Aorta (tissue), 5 donors: Measurements from ENCODE around the gene DSN1. TPM values are rescaled to one million over a fixed set of nuclear protein-coding genes. Genes with fewer than 3 reads are reported as not detected.

Experiments
- ATAC-seq: fragments of 200-7000 bp; cut with Tn5 transposase; one replicate; pipeline ENCODE4 v1.9.1; 2022; ENCODE audit warnings: moderate library complexity; ENCODE audit not compliant: low FRiP score
- DNase-seq, 2 donors: peaks; one replicate each; pipeline ENCODE4 v3.0.0-alpha.2; 2020
- H3K27ac ChIP-seq, 2 donors: one replicate each; pipeline ENCODE4 v1.5.1; 2013; ENCODE audit warnings: low read length in 2 of 2, mild to moderate bottlenecking in 2 of 2, moderate library complexity in 2 of 2, control low read depth in 1 of 2, inconsistent platforms in 1 of 2, low read depth in 1 of 2
- H3K27me3 ChIP-seq, 2 donors: one replicate each; pipeline ENCODE4 v1.6.1; 2013; ENCODE audit warnings: control low read depth in 1 of 2, low read length in 1 of 2, mild to moderate bottlenecking in 1 of 2, moderate library complexity in 1 of 2; ENCODE audit not compliant: insufficient read depth in 2 of 2, control insufficient read depth in 1 of 2
- H3K36me3 ChIP-seq, 2 donors: one replicate each; pipeline ENCODE4 v1.6.1; 2013; ENCODE audit warnings: control low read depth in 1 of 2, low read length in 1 of 2, mild to moderate bottlenecking in 1 of 2; ENCODE audit not compliant: insufficient read depth in 2 of 2, control insufficient read depth in 1 of 2
- H3K4me1 ChIP-seq, 2 donors: one replicate each; pipeline ENCODE4 v1.6.1; 2013; ENCODE audit warnings: low read length in 2 of 2, control low read depth in 1 of 2, mild to moderate bottlenecking in 1 of 2, moderate library complexity in 1 of 2; ENCODE audit not compliant: insufficient read depth in 2 of 2, control insufficient read depth in 1 of 2
- H3K4me3 ChIP-seq, 2 donors: one replicate each; pipeline ENCODE4 v1.5.1; 2013; ENCODE audit warnings: low read length in 2 of 2, control low read depth in 1 of 2, mild to moderate bottlenecking in 1 of 2
- H3K9me3 ChIP-seq: one replicate; pipeline ENCODE4 v1.6.1; 2013; ENCODE audit warnings: mild to moderate bottlenecking, low read length; ENCODE audit not compliant: control insufficient read depth
- WGBS, 2 donors: extraction: QIAGEN DNeasy Blood & Tissue Kit; methylation state at CpG; one replicate each; pipeline ENCODE4 v1.1.7; 2013; 5-methylcytosine and 5-hydroxymethylcytosine counted together
- intact Hi-C, 2 donors: fragments of 100-400 bp; cut with DNase I; formaldehyde crosslinking; loops; one replicate each; pipeline versions ENCODE4 v1.14.2 to v1.15.0; 2022
- polyA plus RNA-seq, 2 donors: library from polyadenylated mRNA; stranded (reverse); fragments of 200-250 nt; gene quantifications; one replicate each; pipeline ENCODE4 v1.2.3, GENCODE V29; 2013
- total RNA-seq, 2 donors: library from RNA; stranded (reverse); fragmentation: NEBNext Ultra II Directional; extraction: Animal tissue kit (Norgen Biotek cat#: 25700); gene quantifications; one replicate each; pipeline ENCODE4 v1.2.1, GENCODE V29; 2021
- donor health status: healthy with polysubstance abuse.
- donor health status: Bipolar disorder and iron deficiency.
- donor health status: DM: no; HTN: no; CAD: no.
- donor health status: DM: no; HTN: no; CAD: no.
- donor health status: DM: yes; HTN: yes; CAD: no.

The DSN1 gene
- total and polyA plus RNA-seq, 4 donors, result 7.1 to 10.6 (median 7.4) TPM

DNA sequence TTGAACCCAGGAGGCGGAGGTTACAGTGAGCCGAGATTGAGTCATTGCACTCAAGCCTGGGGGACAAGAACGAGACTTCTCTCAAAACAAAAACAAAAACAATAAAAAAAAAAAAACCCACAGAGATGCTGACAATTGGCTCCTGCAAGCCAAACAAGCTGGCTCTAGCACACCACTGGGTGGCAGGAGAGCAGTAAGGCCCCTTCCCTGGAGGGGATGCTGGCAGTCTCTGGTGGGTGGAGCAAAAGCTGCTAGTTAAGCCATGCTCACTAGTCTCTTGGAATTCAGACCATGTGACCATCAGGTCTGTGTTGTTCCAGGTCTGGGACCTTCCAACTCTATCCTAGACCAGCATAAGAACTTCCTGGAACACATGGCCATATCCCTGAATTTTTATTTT lies 18.9 kb upstream of the DSN1 start:
- Histone ChIP-seq H3K27ac (no peak overlapping the region), H3K9me3 (no peaks in the 10 kb centered on the region), H3K27me3 (no peaks in the 10 kb centered on the region), H3K36me3 (peaks cover 3 to 7% of the 10 kb centered on the region in 2 donors), H3K4me3 (no peak overlapping the region), H3K4me1 (no peaks in the 10 kb centered on the region)
- intact Hi-C loops, result loop anchor here (5.0 kb wide), 3 partner anchors 70 to 95 kb away; a partner anchor contains a TSS
- ATAC-seq, result peak; percentile 74
- WGBS, 2 donors, result 48 to 52% methylated on average over 3 of the region's 3 CpGs
- DNase-seq, result peak; percentile 73 to 83

DNA sequence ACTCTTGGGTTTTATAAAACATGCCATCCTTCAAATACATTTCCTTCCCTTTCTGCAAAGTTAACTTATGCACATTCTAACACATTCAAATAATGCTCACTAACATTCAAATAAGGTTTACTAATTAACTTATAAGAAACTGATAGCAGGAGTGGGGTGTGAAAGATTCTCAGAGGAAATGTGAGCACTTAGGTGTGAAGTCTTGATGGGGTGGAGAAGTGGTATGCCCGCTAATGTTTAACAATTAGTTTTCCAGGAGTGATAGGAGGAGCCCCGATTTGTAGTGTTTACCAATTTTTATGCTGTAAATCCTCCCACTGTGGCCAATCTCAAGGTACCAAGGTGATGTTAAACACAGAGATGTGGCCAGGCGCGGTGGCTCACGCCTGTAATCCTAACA lies 18.3 kb upstream of the DSN1 start:
- Histone ChIP-seq H3K27me3 (no peaks in the 10 kb centered on the region), H3K4me3 (no peak overlapping the region), H3K36me3 (peaks cover 3 to 7% of the 10 kb centered on the region in 2 donors), H3K27ac (no peak overlapping the region), H3K4me1 (no peaks in the 10 kb centered on the region), H3K9me3 (no peaks in the 10 kb centered on the region)
- DNase-seq, result no peak
- intact Hi-C loops, result loop anchor here (5.0 kb wide), 3 partner anchors 70 to 95 kb away; a partner anchor contains a TSS
- WGBS, 2 donors, result 90% methylated on average over 5 of the region's 5 CpGs
- ATAC-seq, result no peak

DNA sequence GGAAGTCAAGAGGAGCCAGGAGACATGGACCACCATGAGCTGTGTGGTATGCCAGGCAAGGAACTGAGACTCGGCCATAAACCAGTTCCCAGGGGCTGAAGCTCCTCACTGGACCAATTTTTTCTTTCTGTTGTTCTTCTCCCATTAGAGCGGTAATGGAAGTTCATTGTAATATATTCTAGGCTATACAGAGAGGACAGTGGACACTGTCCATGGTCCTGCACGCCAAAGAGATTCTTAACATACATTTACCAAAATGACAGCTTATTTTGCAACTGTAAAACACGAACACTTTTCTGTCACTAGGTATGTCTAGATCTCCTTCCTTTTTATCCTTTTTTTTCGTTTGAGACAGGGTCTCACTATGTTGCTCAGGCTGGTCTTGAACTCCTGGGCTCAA lies 13.1 kb upstream of the DSN1 start:
- Histone ChIP-seq H3K4me3 (no peak overlapping the region), H3K9me3 (no peaks in the 10 kb centered on the region), H3K36me3 (peaks cover 0 to 3% of the 10 kb centered on the region in 2 donors), H3K27ac (no peak overlapping the region), H3K27me3 (no peaks in the 10 kb centered on the region), H3K4me1 (no peaks in the 10 kb centered on the region)
- WGBS, 2 donors, result 87 to 92% methylated on average over 5 of the region's 5 CpGs
- intact Hi-C loops, result no loop called here
- no peak for ATAC-seq
- DNase-seq, result no peak

DNA sequence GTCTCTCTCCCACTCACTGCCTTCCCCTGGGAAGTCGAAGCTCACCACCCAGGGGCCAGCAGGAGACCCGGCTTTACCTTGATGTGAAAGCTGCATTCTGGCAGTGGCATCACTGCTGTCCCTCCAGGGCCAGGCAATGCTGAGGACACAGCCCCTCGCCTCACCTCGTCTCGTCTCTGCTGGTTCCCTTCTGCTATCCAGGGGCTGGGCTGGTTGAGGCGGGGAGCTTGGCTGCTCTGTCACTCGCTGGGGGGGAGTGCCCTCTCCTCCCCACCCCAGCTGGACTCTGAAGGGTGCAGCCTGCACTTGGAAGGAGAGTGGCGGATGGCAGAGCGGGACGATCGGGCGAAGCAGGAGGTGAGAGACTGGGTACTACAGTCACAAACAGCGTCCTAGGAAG lies 12.7 kb upstream of the DSN1 start:
- ATAC-seq (no peak), DNase-seq (no peak)
- H3K27me3 ChIP-seq, result no peaks in the 10 kb centered on the region
- H3K36me3 ChIP-seq, result peaks cover 0 to 3% of the 10 kb centered on the region in 2 donors
- intact Hi-C loops, result no loop called here
- H3K27ac ChIP-seq, result no peak overlapping the region
- no peaks in the 10 kb centered on the region for H3K9me3 ChIP-seq
- H3K4me1 ChIP-seq, result no peaks in the 10 kb centered on the region
- WGBS, 2 donors, result 91 to 95% methylated on average over 13 of the region's 13 CpGs
- H3K4me3 ChIP-seq, result no peak overlapping the region

DNA sequence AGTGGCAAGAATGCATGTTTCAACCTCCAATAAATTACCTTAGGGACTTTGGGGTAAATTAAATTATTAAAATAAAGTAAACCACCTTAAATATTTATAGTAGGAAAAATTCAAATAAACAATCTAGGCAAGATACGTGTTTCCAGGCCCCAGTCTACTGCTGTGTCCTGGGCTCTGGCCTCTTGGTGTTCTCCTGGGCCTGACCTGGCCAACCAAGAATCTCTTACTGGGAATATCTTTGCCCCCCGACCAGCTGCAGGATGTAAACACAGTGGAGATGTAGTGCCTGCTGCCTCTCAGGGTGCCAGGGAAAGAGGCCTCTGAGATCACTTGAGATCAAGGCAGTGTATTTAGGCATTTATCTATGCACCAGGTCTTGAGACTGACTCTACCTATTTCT lies 11.7 kb upstream of the DSN1 start:
- Histone ChIP-seq H3K4me3 (no peak overlapping the region), H3K27ac (no peak overlapping the region), H3K9me3 (no peaks in the 10 kb centered on the region), H3K27me3 (no peaks in the 10 kb centered on the region), H3K36me3 (peaks cover 0 to 3% of the 10 kb centered on the region in 2 donors), H3K4me1 (no peaks in the 10 kb centered on the region)
- intact Hi-C loops, result no loop called here
- peak in 1 of 2 donors; percentile 2 for DNase-seq
- 69 to 74% methylated on average over 2 of the region's 2 CpGs for WGBS, 2 donors
- no peak for ATAC-seq

DNA sequence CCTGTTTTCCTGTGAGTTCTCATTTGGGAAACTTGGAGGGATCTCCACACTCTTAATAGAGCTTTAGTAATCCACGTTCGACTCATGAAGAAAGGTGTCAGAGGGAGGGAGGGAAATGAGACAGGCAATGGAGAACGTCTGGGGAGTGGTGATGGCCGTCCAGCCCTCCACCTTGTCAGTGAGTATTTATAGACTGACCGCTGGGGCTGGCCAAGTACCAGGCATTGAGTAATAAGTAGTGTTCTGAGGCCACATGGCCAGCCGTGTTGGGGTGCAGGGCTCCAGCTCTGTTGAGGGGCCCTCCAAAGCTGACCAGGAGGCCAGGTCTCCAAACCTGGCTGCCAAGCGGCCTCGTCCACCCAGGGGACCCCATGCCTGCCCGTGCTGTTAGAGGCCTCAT lies 11.3 kb upstream of the DSN1 start:
- ATAC-seq, result peak; percentile 62
- H3K4me1 ChIP-seq, result no peaks in the 10 kb centered on the region
- H3K27ac ChIP-seq, result no peak overlapping the region
- H3K9me3 ChIP-seq, result no peaks in the 10 kb centered on the region
- no peak for DNase-seq
- H3K4me3 ChIP-seq, result no peak overlapping the region
- intact Hi-C loops, result no loop called here
- H3K27me3 ChIP-seq, result no peaks in the 10 kb centered on the region
- 40 to 46% methylated on average over 9 of the region's 9 CpGs for WGBS, 2 donors
- peaks cover 0 to 3% of the 10 kb centered on the region in 2 donors for H3K36me3 ChIP-seq

DNA sequence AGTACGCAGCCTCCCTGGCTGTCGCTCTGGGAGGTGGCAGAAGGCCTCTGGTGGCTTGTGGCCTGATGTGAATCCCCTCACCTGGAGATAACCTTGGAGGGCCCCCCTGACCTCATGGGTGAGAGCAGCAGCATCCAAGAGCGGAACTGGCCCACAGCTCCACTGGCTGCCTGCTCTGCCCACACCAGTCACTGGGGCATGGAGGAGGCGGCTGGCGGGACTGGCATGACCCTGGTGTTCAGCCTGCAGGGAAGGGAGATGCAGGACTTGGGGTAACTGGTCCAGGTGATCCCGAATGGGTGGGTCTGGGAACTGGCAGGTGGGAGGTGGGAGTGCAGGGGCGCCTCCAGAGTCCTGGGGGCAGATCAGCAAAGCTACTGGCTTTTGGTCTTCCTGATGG lies 10.6 kb upstream of the DSN1 start:
- H3K4me1 ChIP-seq, result no peaks in the 10 kb centered on the region
- DNase-seq (no peak), ATAC-seq (no peak)
- peaks cover 0 to 2% of the 10 kb centered on the region in 2 donors for H3K36me3 ChIP-seq
- H3K27me3 ChIP-seq, result no peaks in the 10 kb centered on the region
- intact Hi-C loops, result no loop called here
- 95% methylated on average over 7 of the region's 7 CpGs for WGBS, 2 donors
- no peak overlapping the region for H3K27ac ChIP-seq
- H3K4me3 ChIP-seq, result no peak overlapping the region
- H3K9me3 ChIP-seq, result no peaks in the 10 kb centered on the region

GRCh38 chr20:36779656-36780025 lies 6.1 kb upstream of the DSN1 start:
- ATAC-seq (no peak), DNase-seq (no peak)

GRCh38 chr20:36778831-36779655 lies 5.5 kb upstream of the DSN1 start:
- 66 to 70% methylated on average over 3 of the region's 3 CpGs for WGBS, 2 donors
- no peak for DNase-seq
- intact Hi-C loops, result no loop called here
- Histone ChIP-seq H3K27me3 (no peaks in the 10 kb centered on the region), H3K27ac (no peak overlapping the region), H3K36me3 (no peaks in the 10 kb centered on the region), H3K4me3 (no peak overlapping the region), H3K9me3 (no peaks in the 10 kb centered on the region), H3K4me1 (no peaks in the 10 kb centered on the region)
- no peak for ATAC-seq

More at GRCh38 chr20:36779656-36780025, 6.1 kb upstream of the DSN1 start:
- 70% methylated on average over 6 of the region's 6 CpGs for WGBS, 2 donors
- no peak overlapping the region for H3K4me3 ChIP-seq
- no peaks in the 10 kb centered on the region for H3K27me3 ChIP-seq
- H3K9me3 ChIP-seq, result no peaks in the 10 kb centered on the region
- H3K27ac ChIP-seq, result no peak overlapping the region
- H3K36me3 ChIP-seq, result no peaks in the 10 kb centered on the region
- intact Hi-C loops, result no loop called here
- no peaks in the 10 kb centered on the region for H3K4me1 ChIP-seq
